Liver (tissue), 9 donors: ENCODE data around the gene GRIN2C. TPM values are rescaled to one million over a fixed set of nuclear protein-coding genes. Genes with fewer than 3 reads are reported as not detected.

ENCODE experiments used
- DNase-seq: peaks from one replicate; pipeline ENCODE4 v3.0.0-alpha.2; 2017; ENCODE audit warnings: low spot score
- H3K27ac ChIP-seq, 2 donors: one replicate each; pipeline ENCODE4 v1.7.0; 2013; ENCODE audit warnings: inconsistent platforms in 2 of 2, low read length in 2 of 2, control low read depth in 1 of 2, low read depth in 1 of 2, mild to moderate bottlenecking in 1 of 2
- H3K27me3 ChIP-seq, 4 donors: one replicate each; pipeline versions ENCODE4 v1.6.1 to v1.7.0; 2013; ENCODE audit warnings: low read length in 3 of 4, inconsistent platforms in 1 of 4, mild to moderate bottlenecking in 1 of 4, moderate library complexity in 1 of 4; ENCODE audit not compliant: control insufficient read depth in 4 of 4, insufficient read depth in 4 of 4
- H3K36me3 ChIP-seq, 4 donors: one replicate each; pipeline versions ENCODE4 v1.6.1 to v1.7.0; 2013; ENCODE audit warnings: low read length in 3 of 4, mild to moderate bottlenecking in 3 of 4, low read depth in 1 of 4, moderate library complexity in 1 of 4; ENCODE audit not compliant: control insufficient read depth in 4 of 4, insufficient read depth in 3 of 4
- H3K4me1 ChIP-seq, 4 donors: one replicate each; pipeline versions ENCODE4 v1.6.1 to v1.7.0; 2013; ENCODE audit warnings: low read length in 3 of 4, mild to moderate bottlenecking in 3 of 4, moderate library complexity in 1 of 4; ENCODE audit not compliant: control insufficient read depth in 4 of 4, insufficient read depth in 4 of 4
- H3K4me3 ChIP-seq, 3 donors: one replicate each; pipeline versions ENCODE4 v1.6.1 to v1.7.0; 2013; ENCODE audit warnings: low read length in 3 of 3, control low read depth in 1 of 3, low read depth in 1 of 3, mild to moderate bottlenecking in 1 of 3
- H3K9ac ChIP-seq, 2 donors: one replicate each; pipeline ENCODE4 v1.7.0; 2013; ENCODE audit warnings: low read length in 2 of 2, mild to moderate bottlenecking in 2 of 2, moderate library complexity in 2 of 2, control low read depth in 1 of 2, low read depth in 1 of 2
- H3K9me3 ChIP-seq, 4 donors: one replicate each; pipeline versions ENCODE4 v1.6.1 to v1.7.0; 2013; ENCODE audit warnings: low read length in 3 of 4; ENCODE audit not compliant: control insufficient read depth in 4 of 4
- EGR1 ChIP-seq, 2 donors: IDR thresholded peaks; 2 replicates each; pipeline ENCODE4 v1.6.1; 2016 to 2018; ENCODE audit warnings: antibody characterized with exemption in 2 of 2, low read depth in 2 of 2
- FOXA1 ChIP-seq: IDR thresholded peaks from 2 replicates; pipeline ENCODE4 v1.6.1; 2016; ENCODE audit warnings: antibody characterized with exemption
- FOXA2 ChIP-seq: IDR thresholded peaks from 2 replicates; pipeline ENCODE4 v1.6.1; 2016; ENCODE audit warnings: antibody characterized with exemption
- GABPA ChIP-seq, 2 donors: IDR thresholded peaks in 1 of 2; conservative IDR thresholded peaks in 1 of 2; 2 replicates each; pipeline ENCODE4 v1.6.1; 2016; ENCODE audit warnings: antibody characterized with exemption in 2 of 2, mild to moderate bottlenecking in 1 of 2, moderate library complexity in 1 of 2
- HNF4A ChIP-seq, 2 donors: conservative IDR thresholded peaks; 2 replicates each; pipeline ENCODE4 v1.6.1; 2016; ENCODE audit warnings: antibody characterized with exemption in 2 of 2, mild to moderate bottlenecking in 2 of 2
- HNF4G ChIP-seq: IDR thresholded peaks from 2 replicates; pipeline ENCODE4 v1.6.1; 2016; ENCODE audit warnings: antibody characterized with exemption
- JUND ChIP-seq, 2 donors: IDR thresholded peaks; 2 replicates each; pipeline ENCODE4 v1.6.1; 2016; ENCODE audit warnings: antibody characterized with exemption in 2 of 2
- NR2F2 ChIP-seq: IDR thresholded peaks from 2 replicates; pipeline ENCODE4 v1.6.1; 2016; ENCODE audit warnings: antibody characterized with exemption
- RXRA ChIP-seq, 2 donors: IDR thresholded peaks; 2 replicates each; pipeline ENCODE4 v1.6.1; 2017 to 2018; ENCODE audit warnings: antibody characterized with exemption in 2 of 2, mild to moderate bottlenecking in 1 of 2
- SP1 ChIP-seq: IDR thresholded peaks from 2 replicates; pipeline ENCODE4 v1.6.1; 2018; ENCODE audit warnings: antibody characterized with exemption, mild to moderate bottlenecking
- TAF1 ChIP-seq: conservative IDR thresholded peaks from 2 replicates; pipeline ENCODE4 v1.6.1; 2016; ENCODE audit warnings: antibody characterized with exemption, mild to moderate bottlenecking
- WGBS: extraction: QIAGEN DNeasy Blood & Tissue Kit; methylation state at CpG from one replicate; pipeline ENCODE4 v1.1.7; 2013; 5-methylcytosine and 5-hydroxymethylcytosine counted together
- polyA plus RNA-seq, 2 donors: library from polyadenylated mRNA; stranded (reverse) in 1 of 2; unstranded in 1 of 2; fragments of 200-250 nt in 1 of 2; fragments of >200 nt in 1 of 2; fragmentation: Nextera tagmentation in 1 of 2; extraction: Ambion mirVana in 1 of 2; gene quantifications; one replicate each; pipeline versions ENCODE4 v1.2.1 to v1.2.3, GENCODE V29; 2013 to 2015
- total RNA-seq, 2 donors: library from RNA; depleted of rRNA; stranded (reverse); fragments of >200 nt; gene quantifications; one replicate each; pipeline ENCODE4 v1.2.3, GENCODE V29; 2014
- TF ChIP-seq, protein P1 (sequence below): IDR thresholded peaks from 2 replicates; pipeline ENCODE4 v1.6.1; 2016; ENCODE audit warnings: antibody characterized with exemption, mild to moderate bottlenecking
- TF ChIP-seq, protein P2 (sequence below): IDR thresholded peaks from 2 replicates; pipeline ENCODE4 v1.6.1; 2016; ENCODE audit warnings: antibody characterized with exemption
- TF ChIP-seq, protein P3 (sequence below): IDR thresholded peaks from 2 replicates; pipeline ENCODE4 v1.6.1; 2016; ENCODE audit warnings: antibody characterized with exemption
- TF ChIP-seq, protein P4 (sequence below): fragments of 150-350 bp; IDR thresholded peaks from 2 replicates; pipeline ENCODE4 v1.5.1; 2017; ENCODE audit warnings: improper control_type of control experiment, low read depth, low read length; ENCODE audit not compliant: missing input control
- TF ChIP-seq, protein P5 (sequence below): IDR thresholded peaks from 2 replicates; pipeline ENCODE4 v1.6.1; 2016; ENCODE audit warnings: antibody characterized with exemption
- donor health status: healthy.
- donor health status: healthy.
- donor health status: healthy.
- donor health status: healthy.
- donor health status: healthy.

GRIN2C gene
- total and polyA plus RNA-seq, 4 donors, result 0.03 to 0.10 (median 0.09) TPM; not detected in 1

DNA sequence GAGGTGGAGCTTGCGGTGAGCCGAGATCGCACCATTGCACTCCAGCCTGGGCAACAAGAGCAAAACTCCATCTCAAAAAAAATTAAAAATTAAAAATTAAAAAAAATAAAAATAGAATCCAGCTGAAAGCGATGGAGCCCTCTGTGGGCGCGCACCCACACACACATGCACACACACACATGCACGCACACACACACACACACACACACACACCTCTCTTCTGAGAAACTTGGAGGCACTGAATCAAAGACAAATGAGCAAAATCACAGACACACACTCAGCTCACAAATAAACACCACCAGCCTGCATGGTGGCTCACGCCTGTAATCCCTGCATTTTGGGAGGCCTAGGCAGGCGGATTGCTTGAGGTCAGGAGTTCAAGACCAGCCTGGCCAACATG is 43.3 kb upstream of the GRIN2C start:
- DNase-seq, result no peak
- 83% methylated on average over 9 of the region's 9 CpGs for WGBS
- Histone ChIP-seq H3K4me3 (no peak overlapping the region), H3K9ac (no peak overlapping the region), H3K27ac (no peak overlapping the region), H3K27me3 (peaks cover 0 to 3% (median under 1%) of the 10 kb centered on the region in 4 donors), H3K4me1 (no peaks in the 10 kb centered on the region), H3K36me3 (no peaks in the 10 kb centered on the region), H3K9me3 (no peaks in the 10 kb centered on the region)
- TF ChIP-seq, protein P1, sequence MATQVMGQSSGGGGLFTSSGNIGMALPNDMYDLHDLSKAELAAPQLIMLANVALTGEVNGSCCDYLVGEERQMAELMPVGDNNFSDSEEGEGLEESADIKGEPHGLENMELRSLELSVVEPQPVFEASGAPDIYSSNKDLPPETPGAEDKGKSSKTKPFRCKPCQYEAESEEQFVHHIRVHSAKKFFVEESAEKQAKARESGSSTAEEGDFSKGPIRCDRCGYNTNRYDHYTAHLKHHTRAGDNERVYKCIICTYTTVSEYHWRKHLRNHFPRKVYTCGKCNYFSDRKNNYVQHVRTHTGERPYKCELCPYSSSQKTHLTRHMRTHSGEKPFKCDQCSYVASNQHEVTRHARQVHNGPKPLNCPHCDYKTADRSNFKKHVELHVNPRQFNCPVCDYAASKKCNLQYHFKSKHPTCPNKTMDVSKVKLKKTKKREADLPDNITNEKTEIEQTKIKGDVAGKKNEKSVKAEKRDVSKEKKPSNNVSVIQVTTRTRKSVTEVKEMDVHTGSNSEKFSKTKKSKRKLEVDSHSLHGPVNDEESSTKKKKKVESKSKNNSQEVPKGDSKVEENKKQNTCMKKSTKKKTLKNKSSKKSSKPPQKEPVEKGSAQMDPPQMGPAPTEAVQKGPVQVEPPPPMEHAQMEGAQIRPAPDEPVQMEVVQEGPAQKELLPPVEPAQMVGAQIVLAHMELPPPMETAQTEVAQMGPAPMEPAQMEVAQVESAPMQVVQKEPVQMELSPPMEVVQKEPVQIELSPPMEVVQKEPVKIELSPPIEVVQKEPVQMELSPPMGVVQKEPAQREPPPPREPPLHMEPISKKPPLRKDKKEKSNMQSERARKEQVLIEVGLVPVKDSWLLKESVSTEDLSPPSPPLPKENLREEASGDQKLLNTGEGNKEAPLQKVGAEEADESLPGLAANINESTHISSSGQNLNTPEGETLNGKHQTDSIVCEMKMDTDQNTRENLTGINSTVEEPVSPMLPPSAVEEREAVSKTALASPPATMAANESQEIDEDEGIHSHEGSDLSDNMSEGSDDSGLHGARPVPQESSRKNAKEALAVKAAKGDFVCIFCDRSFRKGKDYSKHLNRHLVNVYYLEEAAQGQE, result no peak
- no peak for TF ChIP-seq FOXA2
- no peak for TF ChIP-seq HNF4G
- TF ChIP-seq FOXA1, result no peak
- TF ChIP-seq, protein P2, sequence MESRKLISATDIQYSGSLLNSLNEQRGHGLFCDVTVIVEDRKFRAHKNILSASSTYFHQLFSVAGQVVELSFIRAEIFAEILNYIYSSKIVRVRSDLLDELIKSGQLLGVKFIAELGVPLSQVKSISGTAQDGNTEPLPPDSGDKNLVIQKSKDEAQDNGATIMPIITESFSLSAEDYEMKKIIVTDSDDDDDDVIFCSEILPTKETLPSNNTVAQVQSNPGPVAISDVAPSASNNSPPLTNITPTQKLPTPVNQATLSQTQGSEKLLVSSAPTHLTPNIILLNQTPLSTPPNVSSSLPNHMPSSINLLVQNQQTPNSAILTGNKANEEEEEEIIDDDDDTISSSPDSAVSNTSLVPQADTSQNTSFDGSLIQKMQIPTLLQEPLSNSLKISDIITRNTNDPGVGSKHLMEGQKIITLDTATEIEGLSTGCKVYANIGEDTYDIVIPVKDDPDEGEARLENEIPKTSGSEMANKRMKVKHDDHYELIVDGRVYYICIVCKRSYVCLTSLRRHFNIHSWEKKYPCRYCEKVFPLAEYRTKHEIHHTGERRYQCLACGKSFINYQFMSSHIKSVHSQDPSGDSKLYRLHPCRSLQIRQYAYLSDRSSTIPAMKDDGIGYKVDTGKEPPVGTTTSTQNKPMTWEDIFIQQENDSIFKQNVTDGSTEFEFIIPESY, result no peak
- TF ChIP-seq HNF4A (conservative IDR thresholded peaks at IDR 0.05), result no peak
- no peak for TF ChIP-seq JUND (IDR thresholded peaks at IDR 0.05)
- no peak for TF ChIP-seq GABPA (IDR thresholded peaks at IDR 0.05 in 1 of 2, conservative IDR thresholded peaks at IDR 0.05 in 1 of 2)
- TF ChIP-seq SP1, result no peak
- no peak for TF ChIP-seq EGR1 (IDR thresholded peaks at IDR 0.05; ENCODE audit: low read depth in 2 of 2)
- TF ChIP-seq, protein P3, sequence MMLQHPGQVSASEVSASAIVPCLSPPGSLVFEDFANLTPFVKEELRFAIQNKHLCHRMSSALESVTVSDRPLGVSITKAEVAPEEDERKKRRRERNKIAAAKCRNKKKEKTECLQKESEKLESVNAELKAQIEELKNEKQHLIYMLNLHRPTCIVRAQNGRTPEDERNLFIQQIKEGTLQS, result no peak
- TF ChIP-seq, protein P4, sequence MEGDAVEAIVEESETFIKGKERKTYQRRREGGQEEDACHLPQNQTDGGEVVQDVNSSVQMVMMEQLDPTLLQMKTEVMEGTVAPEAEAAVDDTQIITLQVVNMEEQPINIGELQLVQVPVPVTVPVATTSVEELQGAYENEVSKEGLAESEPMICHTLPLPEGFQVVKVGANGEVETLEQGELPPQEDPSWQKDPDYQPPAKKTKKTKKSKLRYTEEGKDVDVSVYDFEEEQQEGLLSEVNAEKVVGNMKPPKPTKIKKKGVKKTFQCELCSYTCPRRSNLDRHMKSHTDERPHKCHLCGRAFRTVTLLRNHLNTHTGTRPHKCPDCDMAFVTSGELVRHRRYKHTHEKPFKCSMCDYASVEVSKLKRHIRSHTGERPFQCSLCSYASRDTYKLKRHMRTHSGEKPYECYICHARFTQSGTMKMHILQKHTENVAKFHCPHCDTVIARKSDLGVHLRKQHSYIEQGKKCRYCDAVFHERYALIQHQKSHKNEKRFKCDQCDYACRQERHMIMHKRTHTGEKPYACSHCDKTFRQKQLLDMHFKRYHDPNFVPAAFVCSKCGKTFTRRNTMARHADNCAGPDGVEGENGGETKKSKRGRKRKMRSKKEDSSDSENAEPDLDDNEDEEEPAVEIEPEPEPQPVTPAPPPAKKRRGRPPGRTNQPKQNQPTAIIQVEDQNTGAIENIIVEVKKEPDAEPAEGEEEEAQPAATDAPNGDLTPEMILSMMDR, result no peak
- no peak for TF ChIP-seq RXRA (IDR thresholded peaks at IDR 0.05)
- TF ChIP-seq, protein P5, sequence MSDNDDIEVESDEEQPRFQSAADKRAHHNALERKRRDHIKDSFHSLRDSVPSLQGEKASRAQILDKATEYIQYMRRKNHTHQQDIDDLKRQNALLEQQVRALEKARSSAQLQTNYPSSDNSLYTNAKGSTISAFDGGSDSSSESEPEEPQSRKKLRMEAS, result no peak
- no peak for TF ChIP-seq NR2F2
- TF ChIP-seq TAF1, result no peak
